IgD-negative memory B cell (primary cell): ENCODE results near the gene GYPB. TPM values are rescaled to one million over a fixed set of nuclear protein-coding genes. Genes with fewer than 3 reads are reported as not detected.
A peak's percentile ranks its signal among the peaks of the same experiment; 100 is the strongest.
"Not testable (repeated sequence)": the region's sequence is repeated elsewhere in the genome, so short reads cannot be mapped to it uniquely, and the experiment has no call there.

Experiments
- H3K27ac Mint-ChIP-seq, 3 donors: one replicate each; pipeline ENCODE4 v1.8.0; 2020 to 2022; ENCODE audit warnings: mild to moderate bottlenecking in 3 of 3, mixed read lengths in 3 of 3, moderate library complexity in 1 of 3
- H3K27me3 Mint-ChIP-seq: one replicate; pipeline ENCODE4 v1.8.0; 2021; ENCODE audit warnings: mixed read lengths
- H3K36me3 Mint-ChIP-seq: one replicate; pipeline ENCODE4 v1.8.0; 2020; ENCODE audit warnings: mild to moderate bottlenecking, mixed read lengths
- H3K4me1 Mint-ChIP-seq, 3 donors: one replicate each; pipeline ENCODE4 v1.8.0; 2020 to 2022; ENCODE audit warnings: mixed read lengths in 3 of 3, mild to moderate bottlenecking in 1 of 3
- H3K4me3 Mint-ChIP-seq, 4 donors: one replicate each; pipeline ENCODE4 v1.8.0; 2020 to 2022; ENCODE audit warnings: mild to moderate bottlenecking in 4 of 4, mixed read lengths in 4 of 4, moderate library complexity in 3 of 4
- H3K9me3 Mint-ChIP-seq, 3 donors: one replicate each; pipeline ENCODE4 v1.8.0; 2020 to 2021; ENCODE audit warnings: mixed read lengths in 3 of 3, mild to moderate bottlenecking in 1 of 3
- polyA plus RNA-seq: library from polyadenylated mRNA; unstranded; fragments of 300-500 nt; fragmentation: Illumina TruSeq; gene quantifications from one replicate; pipeline ENCODE4 v1.2.3, GENCODE V29; 2021

The GYPB gene
- polyA plus RNA-seq, 1 donor from 2014 or later: not detected

GRCh38 chr4:143996193-143996592 is 23.0 kb downstream of the GYPB start:
- not testable (repeated sequence) for H3K9me3 Mint-ChIP-seq, H3K36me3 Mint-ChIP-seq, H3K27me3 Mint-ChIP-seq, H3K4me3 Mint-ChIP-seq, H3K4me1 Mint-ChIP-seq, H3K27ac Mint-ChIP-seq

DNA sequence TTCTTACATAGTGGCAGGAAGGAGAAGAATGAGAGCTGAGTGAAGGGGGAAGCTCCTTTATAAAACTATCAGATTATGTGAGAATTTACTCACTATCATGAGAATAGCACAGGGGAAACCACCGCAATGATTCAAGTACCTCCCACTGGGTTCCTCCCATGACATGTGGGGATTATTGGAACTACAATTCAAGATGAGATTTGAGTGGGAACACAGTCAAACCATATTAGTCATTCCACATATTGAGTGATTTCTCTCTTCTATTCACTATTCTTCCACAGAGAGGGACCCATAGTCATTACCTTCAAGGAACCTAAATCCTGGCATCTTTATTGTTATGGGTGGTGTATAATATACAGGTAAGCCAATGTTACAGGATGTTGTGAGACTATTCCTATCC is 27.4 kb downstream of the GYPB start:
- H3K9me3 Mint-ChIP-seq, H3K36me3 Mint-ChIP-seq, H3K27me3 Mint-ChIP-seq, H3K4me1 Mint-ChIP-seq, H3K4me3 Mint-ChIP-seq: not testable (repeated sequence)
- peak overlapping the region in 1 of 3 donors; percentile 21 for H3K27ac Mint-ChIP-seq

- H3K27me3 Mint-ChIP-seq, H3K9me3 Mint-ChIP-seq, H3K4me1 Mint-ChIP-seq, H3K4me3 Mint-ChIP-seq, H3K36me3 Mint-ChIP-seq: not testable (repeated sequence)
- H3K27ac Mint-ChIP-seq: peak overlapping the region in 1 of 3 donors; percentile 77
These were observed 28.5 kb downstream of the GYPB start for GRCh38 chr4:143990717-143991116.

- no peak overlapping the region for H3K27ac Mint-ChIP-seq
- H3K4me3 Mint-ChIP-seq: no peak overlapping the region
- H3K27me3 Mint-ChIP-seq: no peaks in the 10 kb centered on the region
- H3K36me3 Mint-ChIP-seq: no peaks in the 10 kb centered on the region
- H3K9me3 Mint-ChIP-seq: no peaks in the 10 kb centered on the region
- H3K4me1 Mint-ChIP-seq: no peaks in the 10 kb centered on the region
These were observed 33.0 kb downstream of the GYPB start for GRCh38 chr4:143986180-143986579.

GRCh38 chr4:143980776-143981175 is 38.4 kb downstream of the GYPB start:
- H3K4me3 Mint-ChIP-seq, H3K27me3 Mint-ChIP-seq, H3K27ac Mint-ChIP-seq, H3K9me3 Mint-ChIP-seq, H3K4me1 Mint-ChIP-seq, H3K36me3 Mint-ChIP-seq: not testable (repeated sequence)

GRCh38 chr4:143975527-143975926 is 43.7 kb downstream of the GYPB start:
- H3K27ac Mint-ChIP-seq, H3K4me1 Mint-ChIP-seq, H3K36me3 Mint-ChIP-seq, H3K27me3 Mint-ChIP-seq, H3K9me3 Mint-ChIP-seq, H3K4me3 Mint-ChIP-seq: not testable (repeated sequence)

- H3K27me3 Mint-ChIP-seq, H3K4me1 Mint-ChIP-seq, H3K9me3 Mint-ChIP-seq, H3K27ac Mint-ChIP-seq, H3K4me3 Mint-ChIP-seq, H3K36me3 Mint-ChIP-seq: not testable (repeated sequence)
These were observed 45.2 kb downstream of the GYPB start for GRCh38 chr4:143974021-143974420.

- Mint-ChIP-seq H3K4me1 (peaks cover 0 to 1% (median 0%) of the 10 kb centered on the region in 3 donors), H3K9me3 (no peaks in the 10 kb centered on the region), H3K4me3 (no peak overlapping the region), H3K27ac (no peak overlapping the region), H3K27me3 (no peaks in the 10 kb centered on the region), H3K36me3 (no peaks in the 10 kb centered on the region)
These were observed 58.1 kb downstream of the GYPB start for GRCh38 chr4:143961075-143961474.

DNA sequence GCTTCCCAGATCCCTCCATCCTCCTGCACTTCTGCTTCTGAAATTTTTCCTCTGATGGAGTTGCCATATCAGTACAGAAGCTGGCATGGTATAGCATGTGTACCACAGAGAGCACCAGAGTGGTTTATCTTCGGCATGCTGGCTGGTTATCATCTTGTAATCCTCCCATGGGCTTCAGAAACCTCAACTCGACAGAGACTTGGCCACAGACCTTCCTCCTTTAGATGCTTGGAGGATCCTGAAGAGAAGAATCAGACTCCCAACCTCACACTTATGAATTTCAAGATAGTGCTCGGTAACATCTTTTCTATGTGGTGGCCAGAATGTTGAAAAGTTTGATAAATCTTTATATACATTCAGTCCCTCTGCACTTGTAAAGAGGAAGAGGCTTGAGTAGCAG is 63.9 kb downstream of the GYPB start:
- not testable (repeated sequence) for H3K4me3 Mint-ChIP-seq, H3K27ac Mint-ChIP-seq, H3K36me3 Mint-ChIP-seq, H3K27me3 Mint-ChIP-seq, H3K4me1 Mint-ChIP-seq
- H3K9me3 Mint-ChIP-seq: peaks cover 6 to 11% (median 7%) of the 10 kb centered on the region in 3 donors

GRCh38 chr4:143951458-143951972 is 67.7 kb downstream of the GYPB start:
- Mint-ChIP-seq H3K9me3 (peaks cover 6 to 11% (median 7%) of the 10 kb centered on the region in 3 donors), H3K4me3 (peak overlapping the region in 1 of 4 donors; percentile 57)
- not testable (repeated sequence) for H3K27me3 Mint-ChIP-seq, H3K36me3 Mint-ChIP-seq, H3K4me1 Mint-ChIP-seq, H3K27ac Mint-ChIP-seq

GRCh38 chr4:143950967-143951366 is 68.2 kb downstream of the GYPB start:
- not testable (repeated sequence) for H3K27me3 Mint-ChIP-seq, H3K4me1 Mint-ChIP-seq, H3K27ac Mint-ChIP-seq, H3K4me3 Mint-ChIP-seq, H3K36me3 Mint-ChIP-seq
- peaks cover 6 to 11% (median 7%) of the 10 kb centered on the region in 3 donors for H3K9me3 Mint-ChIP-seq

- not testable (repeated sequence) for H3K27ac Mint-ChIP-seq, H3K27me3 Mint-ChIP-seq, H3K4me3 Mint-ChIP-seq, H3K4me1 Mint-ChIP-seq, H3K36me3 Mint-ChIP-seq
- peaks cover 6 to 11% (median 7%) of the 10 kb centered on the region in 3 donors for H3K9me3 Mint-ChIP-seq
These were observed 69.0 kb downstream of the GYPB start for GRCh38 chr4:143950185-143950584.

DNA sequence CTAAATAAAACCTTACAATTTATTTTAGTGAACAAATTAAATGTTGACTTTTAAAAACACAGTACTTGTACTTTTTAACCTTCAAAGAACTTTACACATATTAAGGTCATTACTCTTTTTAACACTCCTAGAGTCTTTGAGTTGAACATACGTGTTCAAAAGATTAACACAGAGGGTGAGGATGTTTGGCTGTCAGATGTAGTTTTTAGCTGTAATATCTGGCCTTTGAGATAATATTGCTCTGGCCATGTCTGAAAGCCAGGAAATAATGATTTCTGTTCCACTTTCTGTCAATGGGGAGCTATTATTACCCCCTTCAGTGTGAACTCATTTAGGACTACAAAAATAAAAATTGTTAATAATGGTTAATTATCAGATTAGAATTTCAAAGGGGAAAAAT is 71.7 kb downstream of the GYPB start:
- peaks cover 2 to 11% (median 5%) of the 10 kb centered on the region in 3 donors for H3K9me3 Mint-ChIP-seq
- H3K36me3 Mint-ChIP-seq, H3K4me1 Mint-ChIP-seq, H3K27ac Mint-ChIP-seq, H3K4me3 Mint-ChIP-seq, H3K27me3 Mint-ChIP-seq: not testable (repeated sequence)

Other genes starting within 250 kb of the GYPB start
- 5.6 TPM for gene GYPE, start 113.8 kb downstream of the GYPB start, polyA plus RNA-seq
- gene GYPA, start 121.3 kb upstream of the GYPB start, polyA plus RNA-seq: not detected